HG02943 (cell line): Measurements from ENCODE around the gene SLC30A3.

Source experiments
- ATAC-seq: cut with Tn5 transposase; IDR thresholded peaks from one replicate; pipeline ENCODE4 v1.9.1; 2021; ENCODE audit warnings: mild to moderate bottlenecking, low read depth, moderate library complexity; ENCODE audit not compliant: unreplicated experiment

Gene SLC30A3

DNA sequence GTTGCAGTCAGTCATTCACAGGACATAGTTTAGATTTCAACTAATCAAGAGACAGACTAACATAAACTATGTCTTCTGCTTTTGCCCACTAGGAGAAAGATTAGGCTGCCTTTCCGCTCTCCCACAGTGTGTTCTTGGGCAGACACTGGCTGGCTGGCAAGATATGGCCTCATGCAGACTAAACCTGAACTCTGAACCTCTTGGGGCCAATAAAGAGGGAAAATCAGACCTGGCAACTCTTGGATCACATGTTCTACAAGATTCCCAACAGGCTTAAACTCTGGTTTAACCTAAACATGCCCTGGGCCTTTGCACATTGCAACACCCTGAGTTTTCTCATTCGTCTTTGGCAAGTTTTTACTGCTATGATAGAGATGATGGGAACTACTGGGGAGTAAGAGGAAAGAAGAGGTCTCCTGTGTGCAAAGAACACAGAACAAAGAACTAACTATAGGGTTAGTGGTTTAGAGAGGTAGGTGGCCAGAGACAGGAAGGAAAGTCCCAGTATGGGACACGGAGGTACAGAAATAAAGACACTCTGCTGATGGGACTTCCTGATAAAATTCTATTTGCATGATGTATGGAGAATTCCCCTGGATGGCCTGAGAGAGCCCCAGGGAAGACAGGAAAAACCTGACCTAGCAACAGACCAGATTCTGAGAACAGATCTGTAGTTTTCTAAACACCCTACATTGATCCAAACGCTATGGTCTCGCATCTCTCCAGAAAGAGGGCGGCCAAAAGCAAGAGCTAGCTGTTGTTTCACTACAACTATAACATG is 53.0 kb downstream of the SLC30A3 start:
- no peak for ATAC-seq

- ATAC-seq = no peak
Measured at GRCh38 chr2:27208486-27209050, 54.3 kb downstream of the SLC30A3 start.

GRCh38 chr2:27206346-27206745 is 56.5 kb downstream of the SLC30A3 start:
- ATAC-seq = no peak

DNA sequence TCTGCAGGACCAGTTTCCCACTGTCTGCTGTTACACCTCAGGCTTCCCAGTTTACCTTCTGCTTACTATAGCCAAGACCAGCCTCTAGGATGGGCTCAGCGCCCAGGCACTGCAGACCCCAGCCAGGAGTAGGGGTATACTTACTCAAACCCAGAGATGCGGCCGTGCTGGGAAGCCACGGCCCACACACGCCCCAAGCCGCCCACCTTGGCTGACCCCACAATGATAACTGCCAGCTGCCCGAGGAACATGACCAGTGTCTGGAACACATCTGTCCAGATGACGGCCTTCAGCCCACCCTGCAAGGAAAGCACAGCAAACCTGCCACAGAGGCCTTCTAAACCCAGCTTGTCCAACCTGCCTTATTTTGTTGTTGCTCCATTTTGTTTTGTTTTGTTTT is 57.6 kb downstream of the SLC30A3 start:
- ATAC-seq = no peak

DNA sequence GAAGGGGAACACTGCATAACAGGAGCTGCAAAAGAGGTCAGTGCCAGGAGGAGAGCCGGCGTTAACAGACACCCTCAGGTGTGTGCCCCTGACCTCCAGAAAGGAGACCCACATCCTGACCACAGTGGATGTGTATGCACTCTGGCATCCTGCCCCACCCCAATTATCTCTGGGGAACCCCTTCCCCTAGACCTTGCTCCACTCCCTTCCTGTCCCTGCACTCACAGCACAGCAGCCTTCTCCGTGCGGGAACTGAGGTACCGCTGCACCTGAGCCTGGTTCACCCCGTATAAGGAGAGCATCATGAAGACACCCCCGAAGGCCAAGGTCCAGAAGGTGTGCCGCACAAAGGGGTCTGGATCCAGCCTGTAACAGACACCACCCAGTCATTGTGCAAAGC is 58.3 kb downstream of the SLC30A3 start:
- ATAC-seq = no peak

GRCh38 chr2:27203741-27204140 is 59.1 kb downstream of the SLC30A3 start:
- no peak for ATAC-seq
